ENCODE data around the gene SNAPC1. TPM values are rescaled to one million over a fixed set of nuclear protein-coding genes. Genes with fewer than 3 reads are reported as not detected.

The SNAPC1 gene
- total RNA-seq, 1 donor from 2014 or later: 5.2 TPM

GRCh38 chr14:61822458-61822857 is 60.2 kb downstream of the SNAPC1 start:
- no peaks in the 10 kb centered on the region for H3K9me3 Mint-ChIP-seq (ENCODE audit: unreplicated experiment)
- H3K27ac Mint-ChIP-seq (ENCODE audit: unreplicated experiment): no peak overlapping the region
- TF ChIP-seq, protein P1, sequence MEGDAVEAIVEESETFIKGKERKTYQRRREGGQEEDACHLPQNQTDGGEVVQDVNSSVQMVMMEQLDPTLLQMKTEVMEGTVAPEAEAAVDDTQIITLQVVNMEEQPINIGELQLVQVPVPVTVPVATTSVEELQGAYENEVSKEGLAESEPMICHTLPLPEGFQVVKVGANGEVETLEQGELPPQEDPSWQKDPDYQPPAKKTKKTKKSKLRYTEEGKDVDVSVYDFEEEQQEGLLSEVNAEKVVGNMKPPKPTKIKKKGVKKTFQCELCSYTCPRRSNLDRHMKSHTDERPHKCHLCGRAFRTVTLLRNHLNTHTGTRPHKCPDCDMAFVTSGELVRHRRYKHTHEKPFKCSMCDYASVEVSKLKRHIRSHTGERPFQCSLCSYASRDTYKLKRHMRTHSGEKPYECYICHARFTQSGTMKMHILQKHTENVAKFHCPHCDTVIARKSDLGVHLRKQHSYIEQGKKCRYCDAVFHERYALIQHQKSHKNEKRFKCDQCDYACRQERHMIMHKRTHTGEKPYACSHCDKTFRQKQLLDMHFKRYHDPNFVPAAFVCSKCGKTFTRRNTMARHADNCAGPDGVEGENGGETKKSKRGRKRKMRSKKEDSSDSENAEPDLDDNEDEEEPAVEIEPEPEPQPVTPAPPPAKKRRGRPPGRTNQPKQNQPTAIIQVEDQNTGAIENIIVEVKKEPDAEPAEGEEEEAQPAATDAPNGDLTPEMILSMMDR (IDR thresholded peaks at IDR 0.05; ENCODE audit: unreplicated experiment): no peak
- H3K4me1 Mint-ChIP-seq (ENCODE audit: unreplicated experiment): no peaks in the 10 kb centered on the region
- DNase-seq (ENCODE audit: low spot score): no peak
- H3K36me3 Mint-ChIP-seq (ENCODE audit: low read depth, unreplicated experiment): no peaks in the 10 kb centered on the region
- no peak overlapping the region for H3K4me3 Mint-ChIP-seq (ENCODE audit: unreplicated experiment)
- no peaks in the 10 kb centered on the region for H3K27me3 Mint-ChIP-seq (ENCODE audit: unreplicated experiment)

DNA sequence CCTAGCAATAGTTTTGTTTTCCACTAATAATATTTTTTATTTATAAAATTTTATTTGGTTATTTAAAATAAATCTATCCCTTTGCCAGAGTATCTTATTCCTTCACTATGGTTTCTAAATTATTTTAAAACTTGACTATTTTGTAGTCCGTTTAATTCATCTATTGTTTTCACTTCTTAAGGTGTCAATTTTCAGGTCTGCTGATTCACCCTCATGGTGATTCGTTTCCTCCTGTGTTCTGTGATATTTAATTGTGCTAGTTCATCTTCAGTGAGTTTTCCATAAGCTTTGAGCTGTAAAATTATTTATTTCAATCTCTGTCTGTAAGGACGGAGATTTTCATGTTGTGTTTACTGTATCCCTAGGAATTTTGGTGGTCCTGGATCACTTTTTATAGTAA is 70.6 kb downstream of the SNAPC1 start:
- no peak for DNase-seq (ENCODE audit: low spot score)
- Mint-ChIP-seq H3K9me3 (ENCODE audit: unreplicated experiment) (no peaks in the 10 kb centered on the region), H3K4me3 (ENCODE audit: unreplicated experiment) (no peak overlapping the region), H3K27me3 (ENCODE audit: unreplicated experiment) (no peaks in the 10 kb centered on the region), H3K36me3 (ENCODE audit: low read depth, unreplicated experiment) (no peaks in the 10 kb centered on the region), H3K27ac (ENCODE audit: unreplicated experiment) (no peak overlapping the region), H3K4me1 (ENCODE audit: unreplicated experiment) (no peaks in the 10 kb centered on the region)
- TF ChIP-seq, protein P1 (IDR thresholded peaks at IDR 0.05; ENCODE audit: unreplicated experiment): no peak

GRCh38 chr14:61836184-61836583 is 74.0 kb downstream of the SNAPC1 start:
- H3K27me3 Mint-ChIP-seq (ENCODE audit: unreplicated experiment): peaks cover 1% of the 10 kb centered on the region
- H3K4me1 Mint-ChIP-seq (ENCODE audit: unreplicated experiment): no peaks in the 10 kb centered on the region
- H3K36me3 Mint-ChIP-seq (ENCODE audit: low read depth, unreplicated experiment): no peaks in the 10 kb centered on the region
- H3K4me3 Mint-ChIP-seq (ENCODE audit: unreplicated experiment): no peak overlapping the region
- H3K9me3 Mint-ChIP-seq (ENCODE audit: unreplicated experiment): no peaks in the 10 kb centered on the region
- TF ChIP-seq, protein P1 (IDR thresholded peaks at IDR 0.05; ENCODE audit: unreplicated experiment): no peak
- H3K27ac Mint-ChIP-seq (ENCODE audit: unreplicated experiment): no peak overlapping the region
- no peak for DNase-seq (ENCODE audit: low spot score)

- Mint-ChIP-seq H3K27me3 (ENCODE audit: unreplicated experiment) (peaks cover 1% of the 10 kb centered on the region), H3K4me1 (ENCODE audit: unreplicated experiment) (no peaks in the 10 kb centered on the region), H3K36me3 (ENCODE audit: low read depth, unreplicated experiment) (no peaks in the 10 kb centered on the region), H3K27ac (ENCODE audit: unreplicated experiment) (no peak overlapping the region), H3K4me3 (ENCODE audit: unreplicated experiment) (no peak overlapping the region), H3K9me3 (ENCODE audit: unreplicated experiment) (no peaks in the 10 kb centered on the region)
- TF ChIP-seq, protein P1 (IDR thresholded peaks at IDR 0.05; ENCODE audit: unreplicated experiment): no peak
- DNase-seq (ENCODE audit: low spot score): no peak
Observed at GRCh38 chr14:61836807-61837206, 74.6 kb downstream of the SNAPC1 start.

DNA sequence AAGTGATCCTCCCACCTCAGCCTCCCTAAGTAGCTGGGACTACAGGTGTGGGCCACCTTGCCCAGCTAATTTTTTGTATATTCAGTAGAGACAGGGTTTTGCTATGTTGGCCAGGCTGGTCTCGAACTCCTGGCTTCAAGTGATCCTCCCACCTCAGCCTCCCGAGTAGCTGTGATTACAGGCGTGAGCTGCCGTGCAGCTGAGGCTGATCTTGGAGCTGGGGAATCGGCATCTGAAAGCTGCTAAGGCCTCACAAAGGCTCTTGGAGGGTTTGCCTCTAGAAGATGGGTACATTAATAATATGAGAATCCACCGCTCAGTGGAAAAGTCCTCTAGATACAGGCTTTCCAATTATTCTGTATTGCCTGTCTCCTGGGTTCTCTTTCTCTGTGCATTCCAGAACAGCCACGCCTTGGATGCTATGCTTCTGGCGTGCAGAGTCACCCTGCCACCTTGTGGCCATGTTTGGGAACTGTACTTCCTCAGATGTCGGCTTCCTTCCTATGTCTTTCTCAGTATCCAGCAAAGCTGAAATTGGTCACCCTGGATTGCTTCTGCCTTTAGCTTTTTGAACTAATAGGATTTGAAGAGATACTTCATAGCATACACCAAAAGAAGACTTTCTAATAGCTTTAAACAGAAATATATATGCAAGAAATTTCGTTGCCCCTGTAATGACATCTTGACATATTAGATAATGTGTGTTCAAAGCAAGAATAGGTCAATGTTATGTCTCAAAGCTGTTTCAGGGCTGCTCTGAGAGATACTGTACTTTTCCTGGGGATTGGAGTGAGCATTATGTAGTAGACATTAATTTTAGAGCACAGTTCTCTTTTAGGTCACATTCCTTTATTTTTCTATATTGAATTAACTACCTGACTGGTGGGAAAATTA is 75.4 kb downstream of the SNAPC1 start:
- Mint-ChIP-seq H3K4me3 (ENCODE audit: unreplicated experiment) (no peak overlapping the region), H3K4me1 (ENCODE audit: unreplicated experiment) (no peaks in the 10 kb centered on the region), H3K36me3 (ENCODE audit: low read depth, unreplicated experiment) (no peaks in the 10 kb centered on the region), H3K27me3 (ENCODE audit: unreplicated experiment) (peaks cover 1% of the 10 kb centered on the region), H3K9me3 (ENCODE audit: unreplicated experiment) (no peaks in the 10 kb centered on the region), H3K27ac (ENCODE audit: unreplicated experiment) (no peak overlapping the region)
- TF ChIP-seq, protein P1 (IDR thresholded peaks at IDR 0.05; ENCODE audit: unreplicated experiment): peak; percentile 84
- peak; percentile 81 for DNase-seq (ENCODE audit: low spot score)

All from endothelial cell (in vitro differentiated cells).